Measurements from ENCODE around the gene SSC5D. TPM values are rescaled to one million over a fixed set of nuclear protein-coding genes. Genes with fewer than 3 reads are reported as not detected.
A peak's percentile ranks its signal among the peaks of the same experiment; 100 is the strongest.
"Not testable (repeated sequence)": the region's sequence is repeated elsewhere in the genome, so short reads cannot be mapped to it uniquely, and the experiment has no call there.

Gene SSC5D
- polyA plus RNA-seq, 1 experiment = 2.1 TPM

DNA sequence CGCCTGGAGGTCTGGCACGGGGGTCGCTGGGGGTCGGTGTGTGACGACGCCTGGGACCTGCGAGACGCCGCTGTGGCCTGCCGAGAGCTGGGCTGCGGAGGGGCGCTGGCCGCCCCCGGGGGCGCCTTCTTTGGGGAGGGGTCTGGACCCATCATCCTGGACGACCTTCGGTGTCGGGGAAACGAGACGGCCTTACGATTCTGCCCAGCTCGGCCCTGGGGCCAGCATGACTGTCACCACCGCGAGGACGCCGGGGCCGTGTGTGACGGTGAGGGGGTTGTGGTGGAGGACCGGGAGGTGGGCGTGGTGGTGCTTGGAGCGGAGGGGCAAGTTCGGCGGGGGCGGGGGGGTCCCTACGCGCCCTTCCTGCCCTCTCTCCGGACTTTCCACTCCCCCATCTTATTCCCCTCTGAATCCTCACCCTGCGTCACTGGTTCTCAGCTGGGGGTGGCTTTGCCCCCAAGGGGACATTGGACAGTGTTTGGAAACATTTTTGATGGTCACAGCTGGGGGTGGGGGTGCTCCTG lies 5.5 kb downstream of the SSC5D start:
- ChIA-PET CTCF (interaction anchor here (1.6 to 8.4 kb wide), 3 partner anchors 11 to 113 kb away, joined by 3 to 69 read pairs (median 62); no protein-coding TSS in a partner anchor), POLR2A (interaction anchor here (0.6 to 1.7 kb wide), 5 partner anchors 9 to 106 kb away, joined by 3 to 6 read pairs (median 3); partner anchors contain the start of genes FIZ1 and NAT14)
- no peak for DNase-seq (ENCODE audit: low read depth, low spot score)
- TF ChIP-seq, protein P1, sequence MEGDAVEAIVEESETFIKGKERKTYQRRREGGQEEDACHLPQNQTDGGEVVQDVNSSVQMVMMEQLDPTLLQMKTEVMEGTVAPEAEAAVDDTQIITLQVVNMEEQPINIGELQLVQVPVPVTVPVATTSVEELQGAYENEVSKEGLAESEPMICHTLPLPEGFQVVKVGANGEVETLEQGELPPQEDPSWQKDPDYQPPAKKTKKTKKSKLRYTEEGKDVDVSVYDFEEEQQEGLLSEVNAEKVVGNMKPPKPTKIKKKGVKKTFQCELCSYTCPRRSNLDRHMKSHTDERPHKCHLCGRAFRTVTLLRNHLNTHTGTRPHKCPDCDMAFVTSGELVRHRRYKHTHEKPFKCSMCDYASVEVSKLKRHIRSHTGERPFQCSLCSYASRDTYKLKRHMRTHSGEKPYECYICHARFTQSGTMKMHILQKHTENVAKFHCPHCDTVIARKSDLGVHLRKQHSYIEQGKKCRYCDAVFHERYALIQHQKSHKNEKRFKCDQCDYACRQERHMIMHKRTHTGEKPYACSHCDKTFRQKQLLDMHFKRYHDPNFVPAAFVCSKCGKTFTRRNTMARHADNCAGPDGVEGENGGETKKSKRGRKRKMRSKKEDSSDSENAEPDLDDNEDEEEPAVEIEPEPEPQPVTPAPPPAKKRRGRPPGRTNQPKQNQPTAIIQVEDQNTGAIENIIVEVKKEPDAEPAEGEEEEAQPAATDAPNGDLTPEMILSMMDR (IDR thresholded peaks at IDR 0.05; ENCODE audit: low read depth, low read length) = no peak
- no peaks in the 10 kb centered on the region for H3K27me3 ChIP-seq (ENCODE audit: control insufficient read depth, insufficient read depth, low read length)
- H3K27ac ChIP-seq (ENCODE audit: low read depth, low read length) = peak overlapping the region; percentile 73
- H3K4me3 ChIP-seq (ENCODE audit: low read depth, low read length) = peak overlapping the region; percentile 45
- no peaks in the 10 kb centered on the region for H3K9me3 ChIP-seq (ENCODE audit: control insufficient read depth, insufficient read depth, low read length)

DNA sequence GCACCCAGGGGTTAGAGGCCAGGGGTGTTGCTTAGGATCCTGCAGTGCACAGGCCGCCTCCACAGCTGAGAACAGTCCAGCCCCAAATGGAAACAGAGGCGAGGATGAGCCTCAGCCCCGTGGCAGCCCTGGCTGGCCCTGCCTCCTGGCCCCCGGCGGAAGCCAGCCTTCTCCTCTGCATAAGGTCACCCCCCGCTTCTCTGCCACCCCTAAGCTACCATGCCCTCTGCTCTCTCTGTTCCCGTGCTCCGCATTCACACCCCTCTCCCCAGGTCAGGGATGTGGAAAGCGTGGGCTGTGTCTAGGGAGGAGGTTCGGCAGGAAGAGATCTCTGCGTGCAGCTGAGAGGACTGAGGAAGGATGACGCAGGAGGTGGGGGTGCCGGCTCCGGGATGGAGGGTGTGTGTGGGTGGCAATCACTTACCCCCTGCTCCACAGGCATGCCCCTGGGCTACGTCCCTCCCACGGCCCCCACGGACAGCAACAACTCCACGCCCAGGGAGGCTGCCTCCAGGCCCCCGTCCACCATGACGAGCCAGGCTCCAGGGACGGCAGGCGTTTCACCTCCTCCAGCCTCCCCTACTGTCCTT lies 6.0 kb downstream of the SSC5D start:
- ChIA-PET CTCF (interaction anchor here (1.6 to 8.4 kb wide), 3 partner anchors 10 to 112 kb away, joined by 3 to 69 read pairs (median 62); no protein-coding TSS in a partner anchor), POLR2A (interaction anchor here (0.7 to 1.7 kb wide), 4 partner anchors 10 to 105 kb away, joined by 3 to 6 read pairs (median 4); partner anchors contain the start of genes FIZ1 and NAT14)
- no peaks in the 10 kb centered on the region for H3K9me3 ChIP-seq (ENCODE audit: control insufficient read depth, insufficient read depth, low read length)
- H3K4me3 ChIP-seq (ENCODE audit: low read depth, low read length) = peak overlapping the region; percentile 45
- H3K27me3 ChIP-seq (ENCODE audit: control insufficient read depth, insufficient read depth, low read length) = no peaks in the 10 kb centered on the region
- TF ChIP-seq, protein P1 (IDR thresholded peaks at IDR 0.05; ENCODE audit: low read depth, low read length) = no peak
- no peak for DNase-seq (ENCODE audit: low read depth, low spot score)
- H3K27ac ChIP-seq (ENCODE audit: low read depth, low read length) = peak overlapping the region; percentile 73

DNA sequence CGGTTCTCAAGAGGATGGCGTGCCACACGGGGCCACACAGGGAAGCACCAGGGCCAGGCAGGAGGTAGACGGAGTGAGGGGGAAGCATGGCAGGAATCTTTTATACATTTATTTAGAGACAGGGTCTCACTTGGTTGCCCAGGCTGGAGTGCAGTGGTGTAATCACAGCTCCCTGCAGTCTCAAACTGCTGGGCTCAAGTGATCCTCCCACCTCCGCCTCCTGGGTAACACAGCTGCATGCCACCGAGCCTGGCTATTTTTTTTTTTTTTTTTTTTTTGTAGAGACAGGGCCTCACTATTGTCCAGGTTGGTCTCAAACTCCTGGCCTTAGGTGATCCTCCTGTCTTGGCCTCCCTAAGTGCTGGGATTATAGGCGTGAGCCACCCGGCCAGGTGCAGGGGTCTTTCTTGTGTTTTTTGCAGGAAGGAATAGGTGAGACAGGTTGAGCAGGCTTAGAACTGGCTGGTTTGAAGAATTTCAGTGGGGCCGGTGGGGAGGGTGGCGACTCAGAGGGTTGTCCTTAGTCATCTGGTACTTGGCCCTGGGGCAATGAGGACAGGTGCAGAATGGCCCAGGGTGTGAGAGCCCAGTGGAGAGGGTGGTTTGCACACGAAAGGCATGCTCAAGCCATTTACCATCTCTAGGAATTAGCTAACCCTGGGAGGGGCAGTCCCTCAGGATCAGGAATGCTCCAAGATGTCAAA lies 7.6 kb downstream of the SSC5D start:
- ChIA-PET POLR2A (no interaction called here), CTCF (interaction anchor here (7.6 to 8.4 kb wide), 2 partner anchors 9 to 28 kb away, joined by 62 to 69 read pairs; no protein-coding TSS in a partner anchor)
- no peaks in the 10 kb centered on the region for H3K9me3 ChIP-seq (ENCODE audit: control insufficient read depth, insufficient read depth, low read length)
- no peaks in the 10 kb centered on the region for H3K27me3 ChIP-seq (ENCODE audit: control insufficient read depth, insufficient read depth, low read length)
- H3K27ac ChIP-seq (ENCODE audit: low read depth, low read length) = no peak overlapping the region
- no peak overlapping the region for H3K4me3 ChIP-seq (ENCODE audit: low read depth, low read length)
- TF ChIP-seq, protein P1 (IDR thresholded peaks at IDR 0.05; ENCODE audit: low read depth, low read length) = no peak
- DNase-seq (ENCODE audit: low read depth, low spot score) = no peak

DNA sequence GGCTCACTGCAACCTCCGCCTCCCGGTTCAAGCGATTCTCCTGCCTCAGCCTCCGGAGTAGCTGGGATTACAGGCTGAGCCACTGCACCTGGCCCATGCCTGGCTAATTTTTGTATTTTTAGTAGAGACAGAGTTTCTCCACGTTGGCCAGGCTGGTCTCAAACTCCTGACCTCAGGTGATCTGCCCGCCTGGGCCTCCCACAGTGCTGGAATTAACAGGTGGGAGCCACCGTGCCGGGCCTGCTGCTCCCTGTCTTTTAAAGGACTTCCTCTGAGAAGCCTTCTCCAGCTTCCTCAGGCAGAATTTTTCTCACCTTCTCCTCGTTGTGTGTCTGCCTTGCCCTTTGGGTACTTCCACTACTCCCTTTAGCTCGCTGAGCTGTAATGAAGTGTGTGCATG lies 8.6 kb downstream of the SSC5D start:
- H3K9me3 ChIP-seq (ENCODE audit: control insufficient read depth, insufficient read depth, low read length); POLR2A ChIA-PET; H3K27me3 ChIP-seq (ENCODE audit: control insufficient read depth, insufficient read depth, low read length); H3K4me3 ChIP-seq (ENCODE audit: low read depth, low read length); DNase-seq (ENCODE audit: low read depth, low spot score); H3K27ac ChIP-seq (ENCODE audit: low read depth, low read length): not testable (repeated sequence)
- CTCF ChIA-PET = interaction anchor here (1.6 to 8.4 kb wide), 3 partner anchors 8 to 43 kb away, joined by 3 to 69 read pairs (median 62); no protein-coding TSS in a partner anchor

DNA sequence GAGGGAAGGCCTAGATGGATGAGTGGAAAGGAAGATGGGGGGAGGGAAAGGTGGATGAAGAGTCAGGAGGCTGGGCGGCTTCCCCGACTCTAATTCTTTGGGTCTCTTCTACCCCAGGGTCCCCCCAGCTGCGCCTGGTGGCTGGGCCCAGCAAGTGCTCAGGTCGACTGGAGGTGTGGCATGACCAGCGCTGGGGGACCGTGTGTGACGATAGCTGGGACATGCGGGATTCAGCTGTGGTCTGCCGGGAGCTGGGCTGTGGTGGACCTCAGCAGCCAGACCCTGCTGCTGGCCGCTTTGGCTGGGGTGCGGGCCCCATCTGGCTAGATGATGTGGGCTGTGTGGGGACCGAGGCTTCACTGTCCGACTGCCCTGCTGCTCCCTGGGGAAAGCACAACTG lies 9.5 kb downstream of the SSC5D start:
- DNase-seq (ENCODE audit: low read depth, low spot score) = no peak
- Histone ChIP-seq H3K4me3 (ENCODE audit: low read depth, low read length) (no peak overlapping the region), H3K27me3 (ENCODE audit: control insufficient read depth, insufficient read depth, low read length) (no peaks in the 10 kb centered on the region), H3K9me3 (ENCODE audit: control insufficient read depth, insufficient read depth, low read length) (no peaks in the 10 kb centered on the region), H3K27ac (ENCODE audit: low read depth, low read length) (no peak overlapping the region)
- ChIA-PET CTCF (interaction anchor here (0.5 to 8.4 kb wide), 4 partner anchors 8 to 156 kb away, joined by 3 to 69 read pairs (median 4); no protein-coding TSS in a partner anchor), POLR2A (interaction anchor here (1.8 kb wide), 1 partner anchor 11 kb away, joined by 5 read pairs; no protein-coding TSS in a partner anchor)
- TF ChIP-seq, protein P1 (IDR thresholded peaks at IDR 0.05; ENCODE audit: low read depth, low read length) = no peak
